Dedifferentiated amniotic fluid mesenchymal stem cell (primary cell): ENCODE results near the gene SKOR1.

Source experiments
- DNase-seq: peaks from one replicate; pipeline ENCODE4 v3.0.0-alpha.2; 2016; ENCODE audit errors: extremely low spot score

Gene SKOR1

DNA sequence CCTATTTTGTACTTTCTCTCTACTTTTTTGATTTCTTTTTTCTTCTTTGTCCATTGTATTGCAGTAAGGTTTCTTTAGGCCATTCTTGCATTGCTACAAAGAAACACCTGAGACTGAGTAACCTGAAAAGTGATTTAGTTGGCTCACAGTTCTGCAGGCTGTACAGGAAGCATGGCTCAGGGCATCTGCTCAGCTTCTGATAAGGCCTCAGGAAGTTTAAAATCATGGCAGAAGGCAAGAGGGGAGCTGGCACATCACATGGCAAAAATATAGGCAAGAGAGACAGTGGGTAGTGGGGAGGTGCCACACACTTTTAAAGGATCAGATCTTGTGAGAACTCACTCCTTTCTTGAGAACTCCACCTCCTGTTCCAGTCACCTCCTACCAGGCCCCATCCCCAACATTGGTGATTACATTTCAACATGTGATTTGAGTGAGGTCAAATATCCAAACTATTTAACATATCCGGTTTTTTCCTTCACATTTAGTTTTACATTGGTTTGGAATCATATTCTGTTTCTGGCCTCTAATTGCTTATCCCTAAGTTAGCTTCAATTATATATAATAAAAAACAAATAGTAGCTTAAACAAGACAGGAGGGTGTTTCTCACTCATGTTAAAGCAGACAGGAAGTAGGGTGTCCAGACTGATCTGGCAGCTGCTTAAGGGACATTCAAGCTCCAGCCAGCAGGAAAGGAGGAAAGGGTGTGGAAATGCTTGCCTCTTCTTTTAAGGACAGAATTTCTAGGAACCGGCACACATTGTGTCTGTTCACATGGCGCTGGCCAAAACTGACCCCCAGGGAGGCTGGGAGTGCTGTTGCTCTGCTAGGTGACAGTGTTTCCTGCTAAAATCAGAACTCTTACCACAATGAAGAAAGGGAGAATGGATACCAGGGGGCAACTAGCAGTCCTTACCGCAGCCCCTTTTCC lies 28.8 kb upstream of the SKOR1 start:
- no peak for DNase-seq

GRCh38 chr15:67799801-67800205 lies 25.5 kb upstream of the SKOR1 start:
- no peak for DNase-seq

GRCh38 chr15:67801142-67801541 lies 24.2 kb upstream of the SKOR1 start:
- DNase-seq: no peak

- DNase-seq: no peak
Observed at GRCh38 chr15:67801926-67802914, 23.1 kb upstream of the SKOR1 start.

GRCh38 chr15:67803299-67803698 lies 22.0 kb upstream of the SKOR1 start:
- DNase-seq: no peak

DNA sequence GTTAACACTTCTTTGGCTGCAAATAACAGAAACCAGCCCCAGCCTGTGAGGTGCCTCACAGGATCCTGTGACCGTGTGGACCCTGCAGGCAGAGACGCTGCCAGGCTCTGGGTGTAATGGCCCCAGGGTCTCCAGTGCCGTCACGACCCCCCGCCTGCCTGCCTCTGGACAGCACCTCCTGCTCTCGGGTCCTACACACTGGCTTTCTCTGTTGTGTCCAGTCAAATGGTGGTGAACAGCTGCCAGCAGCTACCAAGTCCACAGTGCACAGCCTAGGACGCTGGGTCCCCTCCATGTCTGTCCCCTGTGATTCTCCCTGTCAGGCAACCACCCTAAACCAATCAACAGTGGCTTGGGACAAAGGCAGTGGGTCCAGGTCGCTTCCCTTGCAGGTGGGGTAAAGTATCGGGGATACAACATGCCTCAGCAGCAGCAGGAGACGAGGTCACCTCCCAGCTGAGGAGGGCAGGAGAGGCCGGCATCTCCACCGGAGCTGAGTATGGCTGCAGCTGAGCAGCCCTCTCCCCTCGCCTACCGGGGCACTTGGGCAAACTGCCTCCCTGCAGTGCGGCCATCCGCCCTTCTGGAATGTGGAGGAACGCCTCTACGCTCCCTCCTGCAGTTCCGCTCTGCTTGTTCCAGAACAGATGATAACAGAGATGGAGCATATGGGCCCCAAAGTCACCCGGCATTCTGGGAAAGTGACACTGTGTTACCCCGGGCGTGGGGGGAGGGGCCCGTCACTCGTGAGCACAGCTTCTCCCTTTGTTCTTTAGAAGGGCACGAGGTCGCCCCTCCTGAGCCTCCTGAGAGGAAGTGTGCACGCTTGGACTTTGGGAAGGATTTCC lies 21.1 kb upstream of the SKOR1 start:
- DNase-seq: no peak

DNA sequence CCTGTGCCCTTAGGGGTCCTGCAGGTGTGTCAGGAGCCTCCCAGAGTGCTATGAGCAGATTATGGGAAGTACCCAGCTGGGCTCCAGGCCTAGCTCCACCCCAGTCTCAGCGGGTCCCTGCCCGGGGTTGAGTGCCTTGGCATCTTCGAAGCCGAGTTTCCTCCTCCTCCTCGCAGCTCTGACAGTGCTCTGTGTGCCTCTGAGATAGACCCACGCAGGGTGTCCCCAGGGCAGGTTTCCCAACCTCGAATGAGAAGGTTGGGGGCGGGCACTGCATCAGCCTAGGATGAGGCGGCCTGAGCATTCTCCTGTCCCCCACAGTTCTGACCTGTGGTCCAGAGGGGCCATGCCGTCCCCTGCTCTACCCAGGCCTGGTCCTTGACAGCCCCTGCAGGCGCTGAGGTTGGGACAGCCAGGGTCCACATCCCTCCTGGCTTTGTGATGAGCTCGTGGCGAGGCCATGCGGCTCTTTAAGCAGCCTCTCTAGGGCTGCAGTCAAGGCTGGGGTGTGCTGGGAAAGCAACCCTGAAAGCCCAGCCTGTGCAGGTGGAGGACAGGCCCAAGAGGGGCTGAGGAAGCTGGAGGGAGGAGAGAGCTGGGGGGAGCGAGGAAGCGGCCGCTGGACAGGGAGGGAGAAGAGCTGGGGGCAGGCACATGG lies 20.2 kb upstream of the SKOR1 start:
- DNase-seq: no peak

GRCh38 chr15:67805666-67806516 lies 19.4 kb upstream of the SKOR1 start:
- no peak for DNase-seq

DNA sequence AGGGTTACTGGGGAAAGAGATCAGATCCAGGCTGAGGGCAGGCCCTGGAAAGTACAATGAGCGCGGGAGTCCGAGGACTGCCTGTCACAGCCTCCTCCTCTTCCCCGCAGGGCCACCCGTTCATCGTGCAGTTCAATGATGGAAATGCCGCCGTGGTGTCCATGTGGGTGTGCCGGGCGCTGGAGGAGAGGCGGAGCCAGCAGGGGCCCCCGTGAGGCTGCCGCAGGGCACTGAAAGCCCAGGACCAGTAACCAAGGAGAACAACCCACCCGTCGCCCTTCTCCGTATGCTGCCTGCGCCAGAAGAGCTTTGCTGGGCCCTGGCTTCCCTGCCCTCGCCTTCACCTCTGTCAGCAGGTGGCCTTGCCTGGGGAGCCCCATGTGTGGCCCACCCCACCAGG lies 18.8 kb upstream of the SKOR1 start:
- no peak for DNase-seq

DNA sequence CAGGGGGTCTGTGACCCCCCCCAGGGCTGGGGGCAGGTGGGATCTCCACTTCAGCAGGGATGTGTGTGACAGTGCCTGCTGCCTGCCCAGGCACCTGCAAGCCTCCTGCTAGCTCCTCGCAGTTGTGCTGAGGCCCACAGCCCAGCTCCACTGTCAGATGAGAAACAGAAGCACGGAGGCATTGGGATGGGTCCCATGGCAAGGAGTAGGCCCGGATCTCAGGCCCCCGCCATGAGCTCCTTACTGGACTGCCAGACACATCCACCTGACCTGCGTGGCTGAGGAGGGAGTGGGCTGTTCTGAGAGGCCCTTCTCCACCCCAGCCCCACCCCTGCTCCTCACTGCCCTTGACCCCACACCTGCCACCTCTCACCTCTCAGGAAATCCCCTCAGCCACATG lies 18.2 kb upstream of the SKOR1 start:
- no peak for DNase-seq

DNA sequence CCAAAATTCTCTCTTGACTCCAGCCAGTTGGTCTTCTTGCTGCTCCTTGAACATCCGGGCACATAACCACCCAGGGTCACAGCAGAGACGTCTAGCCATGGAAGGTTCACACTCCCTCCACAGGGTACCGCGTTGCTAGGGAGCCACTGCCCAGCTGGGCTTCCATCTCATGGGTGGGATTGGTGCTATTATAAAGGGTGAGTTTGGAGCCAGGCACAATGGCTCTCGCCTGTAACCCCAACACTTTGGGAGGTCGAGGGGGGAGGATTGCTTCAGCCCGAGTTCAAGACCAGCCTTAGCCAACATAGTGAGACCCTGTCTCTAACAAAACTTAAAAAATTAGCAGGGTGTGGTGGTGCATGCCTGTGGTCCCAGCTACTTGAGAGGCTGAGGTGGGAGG lies 17.5 kb upstream of the SKOR1 start:
- no peak for DNase-seq

- no peak for DNase-seq
Observed at GRCh38 chr15:67808821-67809220, 16.5 kb upstream of the SKOR1 start.

- no peak for DNase-seq
Observed at GRCh38 chr15:67809441-67809840, 15.9 kb upstream of the SKOR1 start.

- no peak for DNase-seq
Observed at GRCh38 chr15:67809866-67810265, 15.4 kb upstream of the SKOR1 start.

GRCh38 chr15:67812241-67812644 lies 13.1 kb upstream of the SKOR1 start:
- no peak for DNase-seq

GRCh38 chr15:67813104-67813634 lies 12.1 kb upstream of the SKOR1 start:
- no peak for DNase-seq

- no peak for DNase-seq
Observed at GRCh38 chr15:67815036-67815592, 10.2 kb upstream of the SKOR1 start.

GRCh38 chr15:67816668-67817067 lies 8.6 kb upstream of the SKOR1 start:
- no peak for DNase-seq

GRCh38 chr15:67818464-67818863 lies 6.8 kb upstream of the SKOR1 start:
- DNase-seq: no peak

DNA sequence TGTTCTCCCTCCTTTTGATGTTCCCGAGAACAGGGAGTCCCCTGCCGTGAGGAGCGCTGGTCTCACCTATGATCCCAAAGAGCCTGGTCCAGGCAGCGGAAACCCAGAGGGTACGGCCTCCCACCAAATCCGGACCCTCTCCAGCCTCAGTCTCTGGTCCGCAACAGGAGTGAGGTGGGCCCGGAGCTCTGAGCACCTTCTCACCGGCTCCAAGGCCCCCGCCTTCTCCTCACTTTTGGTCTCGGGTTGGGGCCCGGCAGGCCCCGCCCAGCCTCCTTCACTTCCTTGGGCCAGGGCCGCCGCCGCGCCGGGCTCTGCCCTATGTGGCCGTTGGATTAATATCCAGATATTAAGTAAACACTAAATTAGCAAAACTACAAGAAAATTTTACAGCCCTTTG lies 5.7 kb upstream of the SKOR1 start:
- no peak for DNase-seq
